ENCODE results near the gene ATP13A3.

- TF ChIP-seq CTCF (IDR thresholded peaks at IDR 0.05) (no peak), EP300 (IDR thresholded peaks at IDR 0.05) (no peak), POLR2A (IDR thresholded peaks at IDR 0.05) (no peak), POLR2AphosphoS5 (IDR thresholded peaks at IDR 0.05) (no peak)
Observed at GRCh38 chr3:194503081-194503531, 16.3 kb upstream of the ATP13A3 start.

All from gastroesophageal sphincter (tissue), 3 donors.